ENCODE data around the gene THSD4.

Gene THSD4

DNA sequence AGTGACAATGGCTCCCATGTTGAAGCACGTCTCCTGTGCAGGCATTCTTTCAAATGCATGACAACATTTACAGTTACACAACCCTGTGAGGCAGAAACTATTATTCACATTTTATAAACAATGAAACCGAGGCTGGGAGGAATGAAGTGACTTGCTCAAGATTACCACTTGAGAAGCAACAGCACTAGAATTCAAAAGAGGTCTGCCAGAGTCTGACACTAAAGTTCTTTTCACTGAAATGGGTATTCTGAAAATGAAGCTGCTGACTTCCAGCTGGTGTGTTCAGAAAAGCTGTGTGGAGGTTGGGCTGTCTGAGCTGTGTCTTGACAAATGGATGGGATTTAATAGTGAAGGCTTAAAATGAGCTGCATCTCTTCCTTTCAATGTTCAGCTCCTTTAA lies 104.4 kb downstream of the THSD4 start:
- no peaks in the 10 kb centered on the region for H3K9me2 ChIP-seq (replicated peaks; ENCODE audit: control insufficient read depth, low read length)
- no peak overlapping the region for H3K4me3 ChIP-seq (ENCODE audit: low read length)
- no peaks in the 10 kb centered on the region for H3F3A ChIP-seq (ENCODE audit: control insufficient read depth, insufficient read depth)
- H4K20me1 ChIP-seq (ENCODE audit: control insufficient read depth, insufficient read depth, low read depth, low read length): no peaks in the 10 kb centered on the region
- no peaks in the 10 kb centered on the region for H3K4me1 ChIP-seq (ENCODE audit: control insufficient read depth, low read length)
- no peak overlapping the region for H3K4me2 ChIP-seq (ENCODE audit: low read length)
- no peak overlapping the region for H3K27ac ChIP-seq (ENCODE audit: low read depth, low read length)
- no peaks in the 10 kb centered on the region for H3K27me3 ChIP-seq (ENCODE audit: control insufficient read depth, low read length)
- H3K36me3 ChIP-seq (ENCODE audit: control insufficient read depth, low read length): no peaks in the 10 kb centered on the region
- no peaks in the 10 kb centered on the region for H3K79me2 ChIP-seq (ENCODE audit: control insufficient read depth, low read length)
- peaks cover 3% of the 10 kb centered on the region; the same call in 1 of the 2 replicates for H3K9me3 ChIP-seq (ENCODE audit: control insufficient read depth, insufficient read depth, low read length)
- TF ChIP-seq, protein P1, sequence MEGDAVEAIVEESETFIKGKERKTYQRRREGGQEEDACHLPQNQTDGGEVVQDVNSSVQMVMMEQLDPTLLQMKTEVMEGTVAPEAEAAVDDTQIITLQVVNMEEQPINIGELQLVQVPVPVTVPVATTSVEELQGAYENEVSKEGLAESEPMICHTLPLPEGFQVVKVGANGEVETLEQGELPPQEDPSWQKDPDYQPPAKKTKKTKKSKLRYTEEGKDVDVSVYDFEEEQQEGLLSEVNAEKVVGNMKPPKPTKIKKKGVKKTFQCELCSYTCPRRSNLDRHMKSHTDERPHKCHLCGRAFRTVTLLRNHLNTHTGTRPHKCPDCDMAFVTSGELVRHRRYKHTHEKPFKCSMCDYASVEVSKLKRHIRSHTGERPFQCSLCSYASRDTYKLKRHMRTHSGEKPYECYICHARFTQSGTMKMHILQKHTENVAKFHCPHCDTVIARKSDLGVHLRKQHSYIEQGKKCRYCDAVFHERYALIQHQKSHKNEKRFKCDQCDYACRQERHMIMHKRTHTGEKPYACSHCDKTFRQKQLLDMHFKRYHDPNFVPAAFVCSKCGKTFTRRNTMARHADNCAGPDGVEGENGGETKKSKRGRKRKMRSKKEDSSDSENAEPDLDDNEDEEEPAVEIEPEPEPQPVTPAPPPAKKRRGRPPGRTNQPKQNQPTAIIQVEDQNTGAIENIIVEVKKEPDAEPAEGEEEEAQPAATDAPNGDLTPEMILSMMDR (IDR thresholded peaks at IDR 0.05; ENCODE audit: low read depth, low read length, poor library complexity, severe bottlenecking): no peak
- no peak for TF ChIP-seq EZH2phosphoT487 (IDR thresholded peaks at IDR 0.05; ENCODE audit: borderline replicate concordance, low read length)

DNA sequence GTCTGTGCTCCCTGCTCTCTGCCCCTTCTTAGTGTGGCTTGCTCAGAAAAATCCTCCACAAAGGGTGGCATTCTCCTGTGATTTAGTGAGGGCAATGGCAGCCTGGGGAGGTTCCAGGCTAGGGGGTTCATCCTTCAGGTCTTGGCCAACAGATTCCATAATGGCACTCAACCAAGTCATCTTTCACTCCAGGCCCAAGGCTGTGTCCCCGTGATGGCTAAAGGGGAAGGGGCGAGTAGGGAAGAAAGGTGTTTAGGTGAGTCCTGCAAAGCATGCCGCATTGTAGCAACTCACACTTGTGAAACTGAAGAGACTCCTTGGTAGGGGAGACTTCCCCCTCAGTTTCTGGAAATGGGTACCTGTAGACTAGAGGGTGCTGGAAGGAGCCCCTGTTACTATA lies 105.6 kb downstream of the THSD4 start:
- TF ChIP-seq, protein P1 (IDR thresholded peaks at IDR 0.05; ENCODE audit: low read depth, low read length, poor library complexity, severe bottlenecking): no peak
- no peak for TF ChIP-seq EZH2phosphoT487 (IDR thresholded peaks at IDR 0.05; ENCODE audit: borderline replicate concordance, low read length)
- H3K4me3 ChIP-seq (ENCODE audit: low read length): no peak overlapping the region
- no peaks in the 10 kb centered on the region for H3K9me2 ChIP-seq (replicated peaks; ENCODE audit: control insufficient read depth, low read length)
- no peaks in the 10 kb centered on the region for H3K27me3 ChIP-seq (ENCODE audit: control insufficient read depth, low read length)
- H3K36me3 ChIP-seq (ENCODE audit: control insufficient read depth, low read length): no peaks in the 10 kb centered on the region
- no peaks in the 10 kb centered on the region for H4K20me1 ChIP-seq (ENCODE audit: control insufficient read depth, insufficient read depth, low read depth, low read length)
- no peaks in the 10 kb centered on the region for H3K9me3 ChIP-seq (ENCODE audit: control insufficient read depth, insufficient read depth, low read length)
- H3K27ac ChIP-seq (ENCODE audit: low read depth, low read length): no peak overlapping the region
- no peak overlapping the region for H3K4me2 ChIP-seq (ENCODE audit: low read length)
- no peaks in the 10 kb centered on the region for H3K4me1 ChIP-seq (ENCODE audit: control insufficient read depth, low read length)
- no peaks in the 10 kb centered on the region for H3K79me2 ChIP-seq (ENCODE audit: control insufficient read depth, low read length)
- no peaks in the 10 kb centered on the region for H3F3A ChIP-seq (ENCODE audit: control insufficient read depth, insufficient read depth)

DNA sequence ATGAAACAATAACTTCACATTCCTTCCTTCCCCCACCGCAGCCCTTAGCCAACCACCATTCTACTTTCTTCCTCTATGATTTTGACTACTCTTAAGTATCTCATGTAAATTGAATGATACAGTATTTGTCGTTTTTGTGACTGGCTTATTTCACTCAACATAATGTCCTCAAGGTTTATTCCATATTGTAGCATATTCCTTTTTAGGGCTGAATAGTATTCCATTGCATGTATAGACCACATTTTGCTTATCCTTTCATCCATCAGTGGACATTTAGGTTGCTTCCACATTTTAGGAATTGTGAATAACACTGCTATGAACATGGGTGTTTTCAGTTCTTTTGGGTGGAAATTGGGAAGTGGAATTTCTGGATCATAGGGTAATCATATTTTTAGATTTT lies 106.1 kb downstream of the THSD4 start:
- H3K27ac ChIP-seq (ENCODE audit: low read depth, low read length): no peak overlapping the region
- no peaks in the 10 kb centered on the region for H4K20me1 ChIP-seq (ENCODE audit: control insufficient read depth, insufficient read depth, low read depth, low read length)

More for the DNA sequence above, 106.1 kb downstream of the THSD4 start:
- Histone ChIP-seq H3F3A (ENCODE audit: control insufficient read depth, insufficient read depth) (no peaks in the 10 kb centered on the region), H3K9me3 (ENCODE audit: control insufficient read depth, insufficient read depth, low read length) (no peaks in the 10 kb centered on the region), H3K4me1 (ENCODE audit: control insufficient read depth, low read length) (no peaks in the 10 kb centered on the region), H3K79me2 (ENCODE audit: control insufficient read depth, low read length) (no peaks in the 10 kb centered on the region), H3K4me3 (ENCODE audit: low read length) (no peak overlapping the region), H3K9me2 (replicated peaks; ENCODE audit: control insufficient read depth, low read length) (no peaks in the 10 kb centered on the region), H3K27me3 (ENCODE audit: control insufficient read depth, low read length) (no peaks in the 10 kb centered on the region), H3K36me3 (ENCODE audit: control insufficient read depth, low read length) (no peaks in the 10 kb centered on the region), H3K4me2 (ENCODE audit: low read length) (no peak overlapping the region)
- TF ChIP-seq EZH2phosphoT487 (IDR thresholded peaks at IDR 0.05; ENCODE audit: borderline replicate concordance, low read length): no peak
- TF ChIP-seq, protein P1 (IDR thresholded peaks at IDR 0.05; ENCODE audit: low read depth, low read length, poor library complexity, severe bottlenecking): no peak
